ENCODE results near the gene SUGCT. TPM values are rescaled to one million over a fixed set of nuclear protein-coding genes. Genes with fewer than 3 reads are reported as not detected.

SUGCT gene
- total RNA-seq, 1 experiment from 2014 or later: 5.4 TPM

- H3K79me2 ChIP-seq (ENCODE audit: insufficient read depth, low read length): no peaks in the 10 kb centered on the region
- H3K4me1 ChIP-seq (ENCODE audit: insufficient read depth, low read length): peaks cover 7% of the 10 kb centered on the region
- H3K23ac ChIP-seq (ENCODE audit: insufficient read length, low read depth, low read length): no peak overlapping the region
- Mint-ChIP-seq H3K4me3 (no peak overlapping the region), H3K36me3 (ENCODE audit: insufficient read depth in 1 of 3, low read depth in 3 of 3) (no peaks in the 10 kb centered on the region), H3K9me3 (no peaks in the 10 kb centered on the region), H3K27ac (peak overlapping the region in 1 of 3 experiments; percentile 5; a peak in 2 of 7 replicates), H3K4me1 (peaks cover 27 to 29% of the 10 kb centered on the region in 2 experiments), H3K27me3 (ENCODE audit: low read depth) (no peaks in the 10 kb centered on the region)
- H3K79me1 ChIP-seq (ENCODE audit: insufficient read depth, low read depth, low read length, poor library complexity, severe bottlenecking): no peaks in the 10 kb centered on the region
- H3K27ac ChIP-seq (ENCODE audit: insufficient read length, low read depth, low read length): no peak overlapping the region
- H3K4me2 ChIP-seq (ENCODE audit: insufficient read depth, insufficient read length, low read length): no peak overlapping the region
- no peaks in the 10 kb centered on the region for H4K20me1 ChIP-seq (ENCODE audit: control insufficient read depth, insufficient read depth, insufficient read length)
- H3K27me3 ChIP-seq (ENCODE audit: insufficient read depth, low read length): no peaks in the 10 kb centered on the region
- no peak overlapping the region; the same call in 1 of the 2 replicates for H3K14ac ChIP-seq (ENCODE audit: insufficient read depth, low read length)
- no peak overlapping the region for H2BK15ac ChIP-seq (ENCODE audit: low read depth, low read length)
- no peak for DNase-seq
- no peak overlapping the region for H2BK20ac ChIP-seq (ENCODE audit: low read depth, low read length, poor library complexity, severe bottlenecking)
- no peak overlapping the region for H3K56ac ChIP-seq (ENCODE audit: insufficient read length, low read depth, low read length)
- H2AFZ ChIP-seq (ENCODE audit: low read length): no peak overlapping the region
- TF ChIP-seq, protein P1, sequence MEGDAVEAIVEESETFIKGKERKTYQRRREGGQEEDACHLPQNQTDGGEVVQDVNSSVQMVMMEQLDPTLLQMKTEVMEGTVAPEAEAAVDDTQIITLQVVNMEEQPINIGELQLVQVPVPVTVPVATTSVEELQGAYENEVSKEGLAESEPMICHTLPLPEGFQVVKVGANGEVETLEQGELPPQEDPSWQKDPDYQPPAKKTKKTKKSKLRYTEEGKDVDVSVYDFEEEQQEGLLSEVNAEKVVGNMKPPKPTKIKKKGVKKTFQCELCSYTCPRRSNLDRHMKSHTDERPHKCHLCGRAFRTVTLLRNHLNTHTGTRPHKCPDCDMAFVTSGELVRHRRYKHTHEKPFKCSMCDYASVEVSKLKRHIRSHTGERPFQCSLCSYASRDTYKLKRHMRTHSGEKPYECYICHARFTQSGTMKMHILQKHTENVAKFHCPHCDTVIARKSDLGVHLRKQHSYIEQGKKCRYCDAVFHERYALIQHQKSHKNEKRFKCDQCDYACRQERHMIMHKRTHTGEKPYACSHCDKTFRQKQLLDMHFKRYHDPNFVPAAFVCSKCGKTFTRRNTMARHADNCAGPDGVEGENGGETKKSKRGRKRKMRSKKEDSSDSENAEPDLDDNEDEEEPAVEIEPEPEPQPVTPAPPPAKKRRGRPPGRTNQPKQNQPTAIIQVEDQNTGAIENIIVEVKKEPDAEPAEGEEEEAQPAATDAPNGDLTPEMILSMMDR (conservative IDR thresholded peaks at IDR 0.05): no peak
- H2BK5ac ChIP-seq (ENCODE audit: insufficient read length, low read length): no peak overlapping the region
- H3T11ph ChIP-seq (ENCODE audit: low read length): no peak overlapping the region
- no peak overlapping the region for H3K9ac ChIP-seq (ENCODE audit: extremely low read depth, insufficient read length, low read length)
- no peak overlapping the region for H2BK120ac ChIP-seq (ENCODE audit: low read depth, low read length, poor library complexity, severe bottlenecking)
- no peak overlapping the region for H3K18ac ChIP-seq (ENCODE audit: insufficient read length, low read depth, low read length)
- no peak overlapping the region for H4K5ac ChIP-seq (ENCODE audit: insufficient read length, low read depth, low read length)
- no peaks in the 10 kb centered on the region for H3K9me3 ChIP-seq (ENCODE audit: control insufficient read depth, low read depth, low read length)
- no peak overlapping the region for H2BK12ac ChIP-seq (ENCODE audit: insufficient read length, low read depth, low read length)
- H4K8ac ChIP-seq (replicated peaks; ENCODE audit: insufficient read length, low read depth, low read length): no peak overlapping the region
- no peak overlapping the region for H3K4ac ChIP-seq (ENCODE audit: low read depth, low read length)
- no peaks in the 10 kb centered on the region for H3K23me2 ChIP-seq (ENCODE audit: insufficient read length, low read depth, low read length, poor library complexity, severe bottlenecking)
- no CpG with 5 or more reads among the region's 5 CpGs for WGBS (ENCODE audit: extremely low coverage, insufficient read length, low lambda C conversion rate)
- no peak overlapping the region for H2AK5ac ChIP-seq (ENCODE audit: insufficient read length, low read length)
- H4K91ac ChIP-seq (ENCODE audit: insufficient read length, low read depth, low read length): no peak overlapping the region
Observed at GRCh38 chr7:40571796-40572195, 437.0 kb downstream of the SUGCT start.
